Astrocyte (in vitro differentiated cells and primary cell): ENCODE data around the gene ABCB1. TPM values are rescaled to one million over a fixed set of nuclear protein-coding genes. Genes with fewer than 3 reads are reported as not detected.
A peak's percentile ranks its signal among the peaks of the same experiment; 100 is the strongest.

ENCODE experiments used
- DNase-seq: peaks from one replicate; pipeline ENCODE4 v3.0.0-alpha.2; 2010; ENCODE audit warnings: low read depth
- FAIRE-seq: peaks from 2 replicates; lab custom pipeline; 2011; peaks lifted over from hg19 to GRCh38; lab: Jason Lieb, UNC
- H2AFZ ChIP-seq: 2 replicates; pipeline ENCODE4 v1.6.0; 2012; ENCODE audit warnings: low read depth, low read length, inconsistent platforms
- H3K27ac ChIP-seq: 2 replicates; pipeline ENCODE4 v1.5.1; 2011; ENCODE audit warnings: low read depth, low read length, inconsistent platforms
- H3K27me3 ChIP-seq: 2 replicates; pipeline ENCODE4 v1.6.0; 2011; ENCODE audit warnings: low read length, inconsistent platforms; ENCODE audit not compliant: insufficient read depth
- H3K36me3 ChIP-seq: 2 replicates; pipeline ENCODE4 v1.5.1; 2011; ENCODE audit warnings: low read length, inconsistent platforms; ENCODE audit not compliant: insufficient read depth
- H3K4me1 ChIP-seq: 2 replicates; pipeline ENCODE4 v1.5.1; 2011; ENCODE audit warnings: low read length, inconsistent platforms; ENCODE audit not compliant: insufficient read depth
- H3K4me2 ChIP-seq: 2 replicates; pipeline ENCODE4 v1.6.0; 2012; ENCODE audit warnings: low read length, inconsistent platforms
- H3K4me3 ChIP-seq: 2 replicates; pipeline ENCODE4 v1.5.1; 2011; ENCODE audit warnings: low read depth, mild to moderate bottlenecking, low read length, inconsistent platforms; ENCODE audit not compliant: insufficient read depth
- H3K79me2 ChIP-seq: 2 replicates; pipeline ENCODE4 v1.6.0; 2012; ENCODE audit warnings: mild to moderate bottlenecking, low read length, inconsistent platforms; ENCODE audit not compliant: insufficient read depth
- H3K9ac ChIP-seq: 2 replicates; pipeline ENCODE4 v1.6.0; 2012; ENCODE audit warnings: mild to moderate bottlenecking, low read length, inconsistent platforms
- H3K9me3 ChIP-seq: 2 replicates; pipeline ENCODE4 v1.5.1; 2012; ENCODE audit warnings: low read depth, mild to moderate bottlenecking, low read length, inconsistent platforms; ENCODE audit not compliant: insufficient read depth
- H4K20me1 ChIP-seq: 2 replicates; pipeline ENCODE4 v1.6.0; 2012; ENCODE audit warnings: low read length, inconsistent platforms; ENCODE audit not compliant: insufficient read depth
- H3K27ac Mint-ChIP-seq: one replicate; pipeline ENCODE4 v1.8.0; 2021; ENCODE audit warnings: mild to moderate bottlenecking, mixed read lengths; ENCODE audit not compliant: unreplicated experiment
- H3K27me3 Mint-ChIP-seq: one replicate; pipeline ENCODE4 v1.8.0; 2021; ENCODE audit warnings: low read depth, mixed read lengths; ENCODE audit not compliant: unreplicated experiment
- H3K36me3 Mint-ChIP-seq: one replicate; pipeline ENCODE4 v1.8.0; 2021; ENCODE audit warnings: low read depth, mixed read lengths; ENCODE audit not compliant: unreplicated experiment
- H3K4me1 Mint-ChIP-seq: one replicate; pipeline ENCODE4 v1.8.0; 2021; ENCODE audit warnings: low read depth, mixed read lengths; ENCODE audit not compliant: unreplicated experiment
- H3K4me3 Mint-ChIP-seq: one replicate; pipeline ENCODE4 v1.8.0; 2021; ENCODE audit warnings: mild to moderate bottlenecking, moderate library complexity, mixed read lengths; ENCODE audit not compliant: unreplicated experiment
- H3K9me3 Mint-ChIP-seq: one replicate; pipeline ENCODE4 v1.8.0; 2021; ENCODE audit warnings: mild to moderate bottlenecking, mixed read lengths; ENCODE audit not compliant: unreplicated experiment
- CTCF ChIP-seq: IDR thresholded peaks from 2 replicates; pipeline ENCODE4 v1.5.1; 2011; ENCODE audit warnings: low read depth, mild to moderate bottlenecking, inconsistent platforms, low read length, moderate library complexity; ENCODE audit not compliant: insufficient read depth
- EZH2 ChIP-seq: IDR thresholded peaks from 2 replicates; pipeline ENCODE4 v1.6.1; 2012; ENCODE audit warnings: mild to moderate bottlenecking, low read length, inconsistent platforms; ENCODE audit not compliant: insufficient read depth
- total RNA-seq: library from RNA; stranded (reverse); gene quantifications from 2 replicates; pipeline ENCODE4 v1.2.1, GENCODE V29; 2021

ABCB1 gene
- total RNA-seq, 1 donor from 2014 or later, result 0.79 TPM

- Mint-ChIP-seq H3K9me3 (no peaks in the 10 kb centered on the region), H3K4me1 (peaks cover 20% of the 10 kb centered on the region), H3K27ac (peak overlapping the region; percentile 68), H3K36me3 (no peaks in the 10 kb centered on the region), H3K4me3 (no peak overlapping the region), H3K27me3 (no peaks in the 10 kb centered on the region)
- H2AFZ ChIP-seq, result no peak overlapping the region
- DNase-seq (peak; percentile 93), FAIRE-seq (no peak)
- no peaks in the 10 kb centered on the region for H4K20me1 ChIP-seq
- no peak overlapping the region for H3K4me3 ChIP-seq
- peak overlapping the region; percentile 8 for H3K27ac ChIP-seq
- H3K9me3 ChIP-seq, result no peaks in the 10 kb centered on the region
- TF ChIP-seq CTCF, result no peak
- peaks cover 11% of the 10 kb centered on the region for H3K4me1 ChIP-seq
- H3K27me3 ChIP-seq, result no peaks in the 10 kb centered on the region
- H3K9ac ChIP-seq, result no peak overlapping the region
- H3K79me2 ChIP-seq, result no peaks in the 10 kb centered on the region
- no peak overlapping the region for H3K4me2 ChIP-seq
- no peaks in the 10 kb centered on the region for H3K36me3 ChIP-seq
These were observed 30.5 kb downstream of the ABCB1 start for GRCh38 chr7:87570178-87570577.

GRCh38 chr7:87567052-87567451 is 33.6 kb downstream of the ABCB1 start:
- no peak overlapping the region for H3K4me3 ChIP-seq
- Mint-ChIP-seq H3K4me3 (no peak overlapping the region), H3K9me3 (no peaks in the 10 kb centered on the region), H3K27me3 (no peaks in the 10 kb centered on the region), H3K36me3 (no peaks in the 10 kb centered on the region), H3K4me1 (peaks cover 18% of the 10 kb centered on the region), H3K27ac (no peak overlapping the region)
- H3K9me3 ChIP-seq, result no peaks in the 10 kb centered on the region
- TF ChIP-seq EZH2, result no peak
- TF ChIP-seq CTCF, result no peak
- H3K79me2 ChIP-seq, result no peaks in the 10 kb centered on the region
- no peak for DNase-seq
- H2AFZ ChIP-seq, result no peak overlapping the region
- H3K4me1 ChIP-seq, result peaks cover 9% of the 10 kb centered on the region
- no peak overlapping the region for H3K4me2 ChIP-seq
- no peak overlapping the region for H3K27ac ChIP-seq
- FAIRE-seq, result no peak
- H3K27me3 ChIP-seq, result no peaks in the 10 kb centered on the region
- H3K9ac ChIP-seq, result no peak overlapping the region
- H4K20me1 ChIP-seq, result no peaks in the 10 kb centered on the region
- H3K36me3 ChIP-seq, result no peaks in the 10 kb centered on the region

- H3K9me3 Mint-ChIP-seq, result no peaks in the 10 kb centered on the region
These were observed 34.3 kb downstream of the ABCB1 start for GRCh38 chr7:87566311-87566900.

More at GRCh38 chr7:87566311-87566900, 34.3 kb downstream of the ABCB1 start:
- Histone ChIP-seq H3K4me1 (peaks cover 9% of the 10 kb centered on the region), H3K36me3 (no peaks in the 10 kb centered on the region), H3K79me2 (no peaks in the 10 kb centered on the region), H3K27ac (no peak overlapping the region), H3K9me3 (no peaks in the 10 kb centered on the region), H2AFZ (no peak overlapping the region), H3K4me3 (no peak overlapping the region), H4K20me1 (no peaks in the 10 kb centered on the region), H3K27me3 (no peaks in the 10 kb centered on the region), H3K9ac (no peak overlapping the region), H3K4me2 (no peak overlapping the region)
- H3K27me3 Mint-ChIP-seq, result no peaks in the 10 kb centered on the region
- TF ChIP-seq EZH2 (no peak), CTCF (no peak)
- no peak overlapping the region for H3K27ac Mint-ChIP-seq
- H3K4me1 Mint-ChIP-seq, result peaks cover 14% of the 10 kb centered on the region
- DNase-seq (no peak), FAIRE-seq (no peak)
- H3K4me3 Mint-ChIP-seq, result no peak overlapping the region
- no peaks in the 10 kb centered on the region for H3K36me3 Mint-ChIP-seq
